Heart left ventricle (tissue), 13 donors: ENCODE data around the gene PTGDS.

ENCODE experiments used
- CTCF ChIP-seq, 12 donors: fragments of 200-600 bp; sonication (generic) in 4 of 12; IDR thresholded peaks; one replicate each; pipeline versions ENCODE4 v1.5.0 to v1.8.0; 2018 to 2022; ENCODE audit warnings: antibody characterized with exemption in 12 of 12, mild to moderate bottlenecking in 5 of 12
- POLR2A ChIP-seq, 2 donors: fragments of 450-650 bp; IDR thresholded peaks; one replicate each; pipeline ENCODE4 v1.6.1; 2017; ENCODE audit warnings: antibody characterized with exemption in 2 of 2, mild to moderate bottlenecking in 2 of 2, moderate library complexity in 2 of 2
- donor health status: ischemic (EF 13 %, LVEDD 7.1; RV severe dilation, severe dysfunction).
- donor health status: DM: no; HTN: yes; CAD: no.
- donor health status: DM: no; HTN: no; CAD: no.
- donor health status: ischemic (EF 25% LVEDD 6.9; RV normal size, moderate dysfunction).
- donor health status: ischemic (EF 25% LVEDD 5.7; RV mildly dilated, moderate dysfunction).
- donor health status: ischemic (EF 35%, LVEDD 5.7; RV mildly dilated, moderate dysfunction).
- donor health status: nonischemic (EF 11% LVEDD 7.7; RV severe dilation, severe dysfunction).
- donor health status: DM: yes; HTN: yes; CAD: no.
- donor health status: PGD.
- donor health status: ischemic (EF 29% LVEDD 5.4; RV normal size, mild dysfunction).
- donor health status: nonischemic (EF 23%, LVEDD 6.1; RV moderate dilation, normal function).

GRCh38 chr9:136968333-136969127 lies 8.8 kb upstream of the PTGDS start:
- TF ChIP-seq POLR2A (IDR thresholded peaks at IDR 0.05) (no peak), CTCF (IDR thresholded peaks at IDR 0.05) (no peak)
